ENCODE data around the gene TRIM40. TPM values are rescaled to one million over a fixed set of nuclear protein-coding genes. Genes with fewer than 3 reads are reported as not detected.
"Not testable (repeated sequence)": the region's sequence is repeated elsewhere in the genome, so short reads cannot be mapped to it uniquely, and the experiment has no call there.

The TRIM40 gene
- total RNA-seq, 1 donor from 2014 or later = not detected

DNA sequence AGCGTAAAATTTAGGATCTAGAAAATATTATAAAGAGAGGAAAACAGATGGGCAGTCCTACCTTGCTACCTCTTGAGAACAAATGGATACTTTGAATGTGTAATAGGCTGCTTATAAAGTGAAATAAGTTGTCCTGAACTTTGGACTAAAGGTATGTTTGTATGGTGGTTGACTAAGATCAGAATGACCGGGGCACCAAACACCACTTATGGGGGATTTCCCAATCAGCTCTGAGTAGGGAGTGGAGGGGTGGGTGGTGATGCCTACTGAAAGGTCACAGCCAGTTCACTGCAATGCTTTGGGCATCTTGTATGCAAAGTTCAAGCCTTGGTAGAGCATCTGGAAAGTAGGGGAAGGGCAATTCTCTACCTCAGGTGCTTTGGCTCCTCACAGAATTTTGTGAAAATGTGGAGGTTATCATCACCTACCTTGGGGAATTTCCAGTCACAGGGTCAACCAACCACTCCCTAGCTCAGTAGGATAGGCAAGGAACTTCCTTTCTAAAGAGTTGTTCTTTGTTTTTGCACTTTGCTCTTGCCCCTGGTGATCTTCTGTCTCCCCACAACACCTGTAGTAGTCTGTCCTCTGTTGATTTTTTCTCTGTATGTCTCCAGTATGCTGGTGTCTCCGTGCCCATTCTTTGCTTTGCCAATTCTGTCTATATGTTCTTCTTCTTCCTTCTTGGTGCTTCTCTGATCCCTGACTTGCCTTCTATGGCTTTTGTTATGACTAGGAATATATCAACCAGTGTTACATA, 22.8 kb upstream of the TRIM40 start, which contains the start of gene TRIM31:
TSS of gene TRIM31 (minus strand) at position 88 of the 757 bp plus-strand sequence. CDS start 285 bp downstream, outside the sequence.
- DNase-seq = no peak

DNA sequence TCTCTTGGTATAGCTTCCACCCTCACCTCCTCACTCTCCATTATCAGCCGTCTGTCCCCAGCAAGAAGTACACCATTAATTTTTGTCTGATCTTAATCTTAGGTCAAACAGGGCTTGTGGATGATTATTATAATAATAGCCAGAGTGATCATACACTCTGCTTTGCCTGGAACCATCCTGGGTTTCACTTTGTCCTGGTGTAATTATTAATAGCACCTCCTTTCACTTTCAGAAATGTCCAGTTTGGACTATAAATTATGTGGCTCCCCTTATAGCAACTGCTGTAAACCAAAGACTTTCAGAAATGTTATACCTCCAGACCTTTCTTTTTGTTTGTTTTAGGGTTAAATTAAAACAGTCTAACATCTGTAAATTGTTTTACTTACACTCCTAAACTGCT, 22.1 kb upstream of the TRIM40 start:
- no peak for DNase-seq

DNA sequence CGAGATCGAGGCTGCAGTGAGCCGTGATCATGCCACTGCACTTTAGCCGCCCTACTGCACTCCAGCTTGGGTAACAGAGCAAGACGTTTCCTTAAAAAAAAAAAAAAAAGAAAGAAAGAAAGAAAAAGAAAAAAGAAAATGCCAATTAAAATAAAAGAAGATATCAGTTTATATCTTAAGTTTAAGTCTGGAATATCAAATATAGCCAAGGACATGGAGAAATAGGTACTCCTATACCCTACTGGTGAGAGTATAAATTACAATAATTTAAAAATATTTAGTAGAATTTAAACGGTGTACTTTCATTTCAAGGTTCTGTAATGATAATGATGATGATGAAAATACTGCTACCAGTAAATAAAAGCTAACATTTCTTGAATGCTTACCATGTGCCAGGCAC, 19.2 kb upstream of the TRIM40 start:
- DNase-seq = no peak

DNA sequence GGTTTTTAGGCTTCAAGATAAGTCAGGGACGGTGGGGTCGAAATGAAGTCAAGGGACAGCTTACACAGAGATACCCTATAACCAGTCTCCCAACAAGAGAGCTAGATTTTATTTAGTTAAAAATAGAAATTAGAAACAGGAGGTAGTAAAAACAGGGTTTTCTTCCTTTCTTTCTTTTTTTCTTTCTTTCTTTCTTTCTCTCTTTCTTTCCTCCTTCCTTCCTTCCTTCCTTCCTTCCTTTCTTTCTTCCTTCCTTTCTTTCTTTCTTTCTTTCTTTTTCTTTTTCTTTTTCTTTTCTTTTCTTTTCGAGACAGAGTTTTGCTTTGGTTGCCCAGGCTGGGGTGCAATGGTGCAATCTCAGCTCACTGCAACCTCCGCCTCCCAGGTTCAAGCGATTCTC, 17.2 kb upstream of the TRIM40 start:
- DNase-seq = not testable (repeated sequence)

DNA sequence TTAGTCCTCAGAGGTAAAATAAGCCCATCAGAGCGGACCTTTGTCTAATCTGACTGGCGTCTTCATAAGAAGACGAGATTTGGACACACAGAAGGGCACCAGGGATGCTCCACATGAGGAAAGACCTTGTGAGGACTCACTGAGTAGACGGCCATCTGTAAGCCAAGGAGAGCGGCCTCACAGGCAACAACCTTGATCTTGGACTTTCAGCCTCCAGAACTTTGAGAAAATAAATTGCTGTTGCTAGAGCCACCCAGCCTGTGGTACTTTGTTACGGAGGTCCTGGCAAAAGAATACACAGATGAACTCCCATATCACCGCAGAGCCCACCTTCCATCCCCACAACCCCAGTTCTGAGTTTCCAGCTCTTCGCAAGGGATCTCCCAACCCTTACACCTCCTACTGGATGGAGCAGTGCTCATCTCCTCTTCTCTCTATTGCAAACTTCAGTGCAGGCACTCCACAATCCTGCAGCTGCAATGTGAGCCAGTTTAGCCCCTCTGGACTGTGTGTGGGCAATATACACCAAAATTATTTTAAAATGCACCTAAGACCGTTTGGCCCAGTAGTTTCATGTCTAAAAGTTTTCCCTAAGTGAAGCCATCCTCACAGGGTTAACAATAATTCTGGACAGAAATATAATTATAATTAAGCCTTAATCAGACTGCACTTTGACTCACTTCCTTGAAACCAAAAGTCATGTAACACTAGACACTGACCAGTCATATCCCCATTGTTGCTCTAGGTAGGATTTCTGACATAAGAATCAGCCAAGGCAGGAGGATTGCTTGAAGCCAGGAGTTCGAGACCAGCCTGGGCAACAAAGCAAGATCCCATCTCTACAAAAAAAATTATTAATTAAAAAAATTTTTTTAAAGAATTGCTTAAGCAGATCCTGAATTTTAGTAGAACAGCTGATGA, 14.2 kb upstream of the TRIM40 start:
- DNase-seq = no peak

DNA sequence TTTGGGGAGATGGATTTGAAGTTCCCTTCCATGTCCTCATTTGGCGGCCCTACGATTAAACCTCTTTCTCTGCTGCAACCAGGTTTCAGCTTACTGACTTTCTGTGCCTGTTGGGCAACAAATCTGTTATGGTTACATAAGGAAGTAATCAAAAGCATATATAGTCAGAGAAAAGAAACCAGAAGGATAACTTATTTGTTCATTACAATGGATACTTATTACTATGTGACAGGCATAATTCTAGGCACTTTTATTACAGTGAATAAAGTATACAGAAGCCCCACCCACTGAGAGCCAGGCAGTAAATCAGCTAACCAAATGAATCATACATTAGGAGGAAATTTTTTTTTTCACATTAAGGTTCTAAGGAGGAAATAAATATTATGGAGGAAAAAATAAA, 13.4 kb upstream of the TRIM40 start:
- DNase-seq = no peak

DNA sequence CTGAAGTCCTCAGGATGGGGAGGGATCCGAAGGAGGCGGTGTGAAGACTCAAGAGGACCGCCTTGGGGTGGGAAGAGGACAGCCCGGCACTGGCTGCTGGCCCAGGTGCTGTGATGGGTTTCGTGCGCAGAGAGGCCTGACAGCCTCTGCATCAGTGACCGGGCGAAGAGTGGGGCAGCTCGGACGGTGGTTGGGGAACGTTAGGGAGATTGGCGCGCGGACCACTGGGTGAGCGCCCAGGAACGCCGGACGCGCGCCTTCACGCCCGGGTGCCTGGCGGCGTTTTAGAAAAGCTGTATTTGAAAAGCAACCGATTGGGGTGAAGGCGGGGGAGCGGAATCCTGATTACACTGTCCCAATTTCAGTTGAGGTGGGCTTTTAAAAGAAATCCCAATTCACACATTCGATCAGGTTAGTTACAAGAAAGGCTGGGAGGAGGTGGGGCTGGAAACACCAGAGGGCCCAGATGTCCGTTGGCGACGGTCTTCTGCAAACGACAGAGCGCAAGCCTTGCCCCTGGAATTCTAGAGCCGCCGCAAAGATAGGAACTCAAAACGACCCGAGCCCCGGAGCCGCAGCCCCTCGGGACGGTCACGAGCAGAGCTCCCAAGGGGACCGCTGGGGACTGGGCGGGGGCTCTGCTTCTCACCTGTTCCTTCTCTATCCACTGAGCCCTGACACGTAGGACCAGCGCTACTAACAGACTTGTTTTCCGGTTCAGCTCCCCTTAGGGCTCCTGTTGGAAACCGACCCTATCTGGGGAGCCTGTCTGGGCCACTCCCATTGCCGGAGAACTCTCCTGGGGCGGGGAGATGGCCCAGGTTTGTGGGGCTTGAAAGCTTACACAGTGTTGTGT, 8.5 kb upstream of the TRIM40 start:
- DNase-seq = peak; percentile 4

DNA sequence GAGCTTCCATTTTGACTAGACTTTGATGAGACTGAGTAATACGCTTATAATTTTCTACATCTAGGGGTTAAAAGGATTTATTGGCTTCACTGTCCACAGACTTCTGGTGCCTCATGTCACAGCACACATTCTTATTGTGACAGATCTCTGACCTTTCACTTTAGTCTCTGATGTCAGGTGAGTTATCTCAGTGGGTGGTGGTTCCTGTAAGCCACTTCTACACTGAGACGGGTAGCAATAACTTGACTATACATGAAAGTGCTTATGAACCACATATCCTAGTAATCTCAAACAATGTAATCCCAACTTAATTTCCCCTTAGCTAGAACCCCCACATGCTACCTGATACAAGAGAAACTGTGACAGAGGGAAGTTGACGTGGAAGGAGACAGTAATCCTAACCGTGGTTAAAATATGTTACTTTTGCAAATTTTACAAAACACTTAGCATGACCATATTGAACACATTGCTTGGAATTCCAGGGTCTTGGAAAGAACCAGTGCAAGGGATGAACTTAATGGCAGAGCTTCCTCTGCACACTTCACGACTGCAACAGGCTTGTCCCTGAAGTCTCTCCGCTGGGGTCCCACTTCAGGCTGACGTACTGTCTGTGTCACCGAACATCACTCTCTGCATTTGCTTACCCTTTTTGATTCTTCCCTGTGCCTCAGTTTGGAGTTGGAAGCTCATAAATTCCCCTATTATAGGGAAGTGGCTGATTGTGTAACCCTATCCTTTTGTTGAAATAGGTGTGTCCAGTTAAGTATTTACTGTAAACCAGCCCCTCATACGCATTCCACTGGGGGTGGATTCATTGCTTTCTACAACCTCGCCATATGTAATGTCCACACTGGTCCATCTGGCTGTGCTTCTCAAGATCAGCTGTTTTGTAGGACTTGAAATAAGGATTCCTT, 6.4 kb upstream of the TRIM40 start:
- no peak for DNase-seq

DNA sequence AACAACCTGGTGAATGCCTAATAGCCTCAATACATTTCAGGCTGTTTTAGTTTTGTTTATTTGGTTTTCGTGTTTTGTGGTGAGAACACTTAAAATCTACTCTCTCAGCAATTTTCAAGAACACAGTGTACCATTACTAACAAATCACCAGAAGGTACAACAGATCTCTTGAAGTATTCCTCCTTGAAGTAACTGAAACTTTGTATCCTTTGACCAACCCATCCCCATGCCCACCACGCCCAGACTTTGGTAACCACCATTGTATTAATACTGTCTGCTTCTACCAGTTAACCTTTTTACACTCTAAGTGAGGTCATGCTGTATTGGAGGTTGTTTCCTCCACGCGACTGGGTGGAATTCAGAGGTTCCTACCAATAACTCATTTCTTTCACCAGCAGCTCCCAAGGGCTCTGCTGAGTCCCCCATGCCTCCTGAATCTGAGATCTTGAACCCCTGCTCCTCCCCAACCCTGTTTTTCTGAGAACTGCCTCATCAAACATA, 5.7 kb upstream of the TRIM40 start:
- no peak for DNase-seq

DNA sequence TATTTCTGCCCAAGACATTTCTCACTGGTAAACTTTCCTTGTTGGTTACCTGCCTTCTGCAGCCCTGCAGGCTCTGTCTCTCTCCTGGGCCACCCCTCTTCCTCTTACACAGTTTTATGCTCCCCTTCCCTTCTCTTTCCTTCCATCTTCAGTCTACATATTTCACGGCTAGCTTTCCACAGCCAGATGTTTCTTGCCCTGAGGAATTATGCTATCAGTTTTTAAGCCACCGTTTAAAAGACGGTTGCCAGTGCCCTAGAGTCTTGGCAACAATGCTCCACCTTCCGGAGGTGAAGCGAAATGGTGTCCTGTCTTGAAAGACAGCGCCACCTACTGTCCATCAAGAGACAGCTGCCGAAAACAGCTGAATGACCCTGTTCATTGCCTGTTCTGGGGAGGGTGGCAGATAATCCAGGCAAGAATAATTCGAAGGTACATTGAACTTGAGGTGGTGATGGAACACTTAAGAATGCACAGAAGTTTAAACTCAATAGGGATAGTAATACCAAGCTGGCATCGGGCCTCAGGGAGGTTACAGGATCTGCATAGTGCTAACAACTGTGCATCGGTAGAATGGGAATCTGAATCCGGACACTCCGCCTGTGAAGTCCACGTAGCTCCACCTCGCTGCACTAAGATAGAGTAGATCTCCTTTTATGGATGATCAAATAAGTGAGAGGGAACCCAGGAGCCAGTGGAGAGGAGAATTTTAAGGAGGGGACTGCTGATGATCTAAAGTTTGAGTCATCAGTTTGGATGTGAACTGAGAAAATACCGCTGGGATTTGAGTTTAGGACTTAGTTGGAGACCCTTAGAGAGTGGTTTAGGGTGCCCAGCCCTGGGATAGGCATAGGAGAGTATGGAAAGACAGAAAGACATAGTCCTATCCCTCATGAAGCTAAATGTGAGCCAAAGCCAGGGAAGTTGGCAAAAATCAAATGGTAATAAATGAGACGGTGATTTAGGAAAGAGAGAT, 4.8 kb upstream of the TRIM40 start:
- DNase-seq = peak; percentile 89

DNA sequence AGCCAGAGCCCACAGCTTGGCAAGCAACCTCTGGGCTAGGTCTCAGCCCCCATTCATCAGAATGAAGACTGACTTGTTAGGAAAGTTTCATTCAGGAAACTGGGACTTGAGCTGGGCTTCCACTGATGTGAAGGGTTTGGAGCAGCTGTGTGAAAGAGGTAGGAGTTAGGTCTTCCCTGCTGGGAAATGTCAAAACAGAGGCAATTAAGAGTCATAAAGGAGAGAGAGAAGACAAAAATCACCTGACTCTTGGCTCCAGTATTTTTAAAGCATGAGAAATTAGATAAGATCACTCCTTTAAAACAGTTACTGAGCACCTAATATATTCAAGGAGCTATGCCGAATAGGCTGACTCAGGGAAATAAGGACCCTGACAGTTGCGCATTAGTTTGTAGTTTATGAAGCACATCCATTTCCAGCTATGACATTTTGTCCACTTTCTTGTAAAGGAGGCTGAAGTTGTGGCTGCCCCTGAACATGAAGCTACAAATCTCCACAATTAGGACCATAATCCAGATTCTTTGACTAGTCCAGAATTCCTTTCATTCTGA, 3.9 kb upstream of the TRIM40 start:
- no peak for DNase-seq

DNA sequence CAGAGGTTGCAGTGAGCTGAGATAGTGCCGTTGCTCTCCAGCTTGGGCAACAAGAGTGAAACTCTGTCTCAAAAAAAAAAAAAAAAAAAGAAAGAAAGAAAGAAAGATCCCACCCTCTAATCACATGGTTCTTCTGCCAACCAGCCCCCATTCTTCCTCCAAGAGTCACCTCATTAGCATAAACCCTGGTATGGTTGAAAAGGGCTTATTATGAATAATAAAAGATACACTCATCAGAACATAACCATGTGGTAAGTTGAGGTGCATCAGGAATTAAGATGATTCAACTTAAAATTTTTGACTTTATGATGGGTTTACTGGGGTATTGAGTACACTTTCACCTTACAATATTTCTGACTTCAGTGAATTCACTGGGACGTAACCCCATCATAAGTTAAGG, 793 bp upstream of the TRIM40 start:
- DNase-seq = no peak

DNA sequence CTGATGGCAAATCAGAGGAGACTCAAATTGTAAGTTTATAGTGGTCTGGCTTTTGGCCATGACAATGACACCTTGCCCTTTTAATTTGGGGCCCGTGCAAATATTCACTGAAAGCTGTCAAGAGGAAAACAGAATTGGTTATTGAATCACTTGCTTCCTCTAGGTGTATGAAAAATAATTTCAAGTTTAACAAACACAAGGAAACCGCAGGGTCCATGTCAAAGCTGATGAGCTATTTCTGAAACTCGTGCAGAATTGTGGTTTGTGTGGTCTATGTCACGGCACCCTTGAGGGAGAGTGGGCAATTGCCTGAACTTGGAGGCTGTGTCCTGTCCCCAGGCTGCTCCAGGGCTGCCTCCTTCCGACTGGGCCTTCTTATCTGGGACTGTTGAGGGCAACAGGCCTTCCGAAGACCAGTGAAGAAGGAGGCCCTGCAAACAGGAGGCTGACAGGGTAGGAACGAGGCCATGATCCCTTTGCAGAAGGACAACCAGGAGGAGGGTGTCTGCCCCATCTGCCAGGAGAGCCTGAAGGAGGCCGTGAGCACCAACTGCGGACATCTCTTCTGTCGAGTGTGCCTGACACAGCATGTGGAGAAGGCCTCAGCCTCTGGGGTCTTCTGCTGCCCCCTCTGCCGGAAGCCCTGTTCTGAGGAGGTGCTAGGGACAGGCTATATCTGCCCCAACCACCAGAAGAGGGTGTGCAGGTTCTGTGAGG, 788 bp downstream of the TRIM40 start:
- DNase-seq = no peak

DNA sequence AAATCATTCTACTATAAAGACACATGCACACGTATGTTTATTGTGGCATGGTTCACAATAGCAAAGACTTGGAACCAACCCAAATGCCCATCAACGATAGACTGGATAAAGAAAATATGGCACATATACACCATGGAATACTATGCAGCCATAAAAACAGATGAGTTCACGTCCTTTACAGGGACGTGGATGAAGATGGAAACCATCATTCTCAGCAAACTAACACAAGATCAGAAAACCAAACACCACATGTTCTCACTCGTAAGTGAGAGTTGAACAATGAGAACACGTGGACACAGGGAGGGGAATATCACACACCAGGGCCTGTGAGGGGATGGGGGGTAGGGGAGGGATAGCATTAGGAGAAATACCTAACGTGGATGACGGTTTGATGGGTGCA, 4.3 kb downstream of the TRIM40 start:
- not testable (repeated sequence) for DNase-seq

DNA sequence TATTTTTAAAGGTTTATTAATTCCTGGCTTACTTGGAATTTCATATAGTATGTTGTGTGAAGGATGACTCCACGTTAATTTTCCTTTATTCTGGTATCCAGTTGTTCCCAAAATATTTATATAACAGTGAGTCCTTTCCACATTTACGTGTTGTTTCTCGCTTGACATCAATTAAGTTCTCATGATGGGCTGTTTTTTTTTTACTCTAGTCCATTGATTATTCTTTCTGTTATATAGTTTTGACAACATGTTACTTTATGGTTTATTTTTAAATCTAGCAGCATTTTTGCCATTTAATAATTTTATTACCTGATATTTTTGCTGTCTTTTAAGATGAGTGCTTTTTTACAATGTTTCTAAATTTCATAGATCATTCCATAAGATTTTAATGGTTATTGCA, 6.7 kb downstream of the TRIM40 start:
- DNase-seq = no peak

DNA sequence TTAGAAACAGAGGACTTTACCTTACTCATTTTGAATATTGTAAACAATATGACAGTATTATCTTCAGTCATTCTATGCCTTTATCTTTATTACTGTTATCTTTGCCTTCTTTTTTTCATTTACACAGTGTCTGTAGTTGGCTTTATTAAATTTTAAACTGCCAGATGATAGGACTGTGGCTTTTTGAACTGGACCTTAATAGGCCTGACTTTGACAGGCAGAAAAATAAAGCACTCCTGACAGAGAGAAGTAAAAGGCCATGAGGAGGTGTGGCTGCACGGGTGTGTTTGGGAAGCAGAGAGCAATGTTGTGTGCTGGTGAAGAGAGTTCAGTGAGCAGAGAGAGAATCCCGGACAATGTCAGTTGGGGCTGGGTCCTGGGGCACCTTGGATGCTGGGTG, 7.8 kb downstream of the TRIM40 start:
- no peak for DNase-seq

DNA sequence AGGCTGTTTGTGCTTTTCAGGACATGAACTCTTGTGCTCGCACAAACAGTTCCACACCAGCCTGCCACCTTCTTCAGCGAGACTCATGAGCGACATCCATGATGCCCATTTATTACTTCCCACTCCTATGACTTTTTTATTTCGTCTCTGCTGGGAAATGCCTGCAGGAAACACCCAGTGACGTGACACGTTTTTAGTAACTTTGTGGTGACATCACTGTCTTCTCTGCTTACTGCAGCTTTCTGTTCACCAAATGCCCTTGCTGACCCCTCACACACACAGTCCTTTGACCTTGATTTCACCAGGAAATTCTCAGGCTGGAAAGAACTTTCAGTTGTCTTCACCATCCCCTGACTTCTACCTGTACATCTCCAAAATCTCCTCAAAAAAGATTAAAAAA, 8.9 kb downstream of the TRIM40 start:
- no peak for DNase-seq

DNA sequence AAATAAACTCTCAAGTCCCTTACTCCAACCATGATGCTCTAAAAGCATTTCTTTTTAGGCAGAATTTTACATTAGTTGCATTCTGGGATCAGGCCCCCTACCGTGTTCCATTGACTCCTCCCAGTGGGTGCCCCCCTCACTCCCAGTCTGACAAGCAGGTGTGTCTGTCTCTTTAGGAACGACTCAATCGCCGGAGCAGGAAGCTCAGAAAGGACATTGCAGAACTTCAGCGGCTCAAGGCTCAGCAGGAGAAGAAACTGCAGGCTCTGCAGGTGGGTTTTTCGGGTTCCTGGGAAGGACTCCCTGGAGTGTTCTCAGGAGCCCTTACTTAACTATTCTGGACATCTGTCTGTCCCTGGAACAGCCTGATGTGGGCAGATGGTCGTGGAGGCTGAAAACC, 9.9 kb downstream of the TRIM40 start:
- no peak for DNase-seq

DNA sequence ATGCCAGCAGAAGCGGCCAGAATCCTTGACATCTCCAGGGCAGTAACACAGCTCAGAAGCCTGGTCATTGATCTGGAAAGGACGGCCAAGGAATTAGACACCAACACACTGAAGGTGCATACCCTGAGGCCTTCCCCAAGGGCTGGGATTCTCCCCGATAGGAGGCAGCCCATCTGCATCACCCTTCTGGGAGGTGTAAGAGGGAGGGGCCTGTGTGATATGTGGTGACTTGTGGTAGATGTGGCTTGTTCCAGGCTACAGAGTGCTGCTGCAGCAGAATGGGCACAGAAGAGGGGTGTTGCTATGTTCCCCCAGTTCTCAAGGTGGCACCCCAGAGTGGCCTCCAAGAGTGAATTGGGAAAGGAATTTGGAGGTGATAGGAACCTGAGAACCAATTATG, 11.2 kb downstream of the TRIM40 start:
- no peak for DNase-seq
